GM12872 (cell line): ENCODE measurements around the gene PKNOX1.

ENCODE experiments used
- TF ChIP-seq, protein P1 (sequence below): IDR thresholded peaks from 3 replicates; pipeline ENCODE4 v1.5.1; 2011; ENCODE audit warnings: low read depth, mild to moderate bottlenecking, low read length, moderate library complexity; ENCODE audit not compliant: insufficient read depth

PKNOX1 gene

DNA sequence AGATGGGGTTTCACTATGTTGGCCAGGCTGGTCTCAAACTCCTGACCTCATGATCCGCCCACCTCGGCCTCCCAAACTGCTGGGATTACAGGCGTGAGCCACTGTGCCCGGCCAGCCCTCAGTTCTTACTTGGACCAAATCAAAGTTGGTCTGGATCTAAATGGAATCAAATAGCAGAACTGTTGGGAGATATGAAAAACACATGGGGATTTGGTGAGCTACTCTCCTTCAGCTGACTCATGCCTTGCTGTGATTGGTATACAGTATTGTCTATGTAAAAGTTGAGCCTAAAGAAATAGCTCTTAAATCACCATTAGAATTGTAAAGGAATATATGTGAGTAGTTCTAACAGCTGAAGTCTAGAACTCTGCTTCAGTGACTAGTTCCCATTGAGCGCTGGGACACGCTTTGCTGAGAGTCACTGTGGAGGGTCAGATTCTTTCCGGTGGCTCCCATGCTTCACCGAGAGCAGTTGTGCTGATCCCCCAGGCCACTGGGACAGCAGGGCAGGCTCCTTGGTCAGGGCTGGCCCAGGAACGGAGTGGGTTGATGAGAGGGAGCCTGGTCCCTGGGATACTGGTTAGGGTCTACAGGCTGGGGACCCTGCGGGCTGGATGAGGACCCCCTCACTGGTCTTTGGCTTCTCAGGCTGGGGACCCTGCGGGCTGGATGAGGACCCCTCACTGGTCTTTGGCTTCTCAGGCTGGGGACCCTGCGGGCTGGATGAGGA is 14.0 kb downstream of the PKNOX1 start:
- TF ChIP-seq, protein P1, sequence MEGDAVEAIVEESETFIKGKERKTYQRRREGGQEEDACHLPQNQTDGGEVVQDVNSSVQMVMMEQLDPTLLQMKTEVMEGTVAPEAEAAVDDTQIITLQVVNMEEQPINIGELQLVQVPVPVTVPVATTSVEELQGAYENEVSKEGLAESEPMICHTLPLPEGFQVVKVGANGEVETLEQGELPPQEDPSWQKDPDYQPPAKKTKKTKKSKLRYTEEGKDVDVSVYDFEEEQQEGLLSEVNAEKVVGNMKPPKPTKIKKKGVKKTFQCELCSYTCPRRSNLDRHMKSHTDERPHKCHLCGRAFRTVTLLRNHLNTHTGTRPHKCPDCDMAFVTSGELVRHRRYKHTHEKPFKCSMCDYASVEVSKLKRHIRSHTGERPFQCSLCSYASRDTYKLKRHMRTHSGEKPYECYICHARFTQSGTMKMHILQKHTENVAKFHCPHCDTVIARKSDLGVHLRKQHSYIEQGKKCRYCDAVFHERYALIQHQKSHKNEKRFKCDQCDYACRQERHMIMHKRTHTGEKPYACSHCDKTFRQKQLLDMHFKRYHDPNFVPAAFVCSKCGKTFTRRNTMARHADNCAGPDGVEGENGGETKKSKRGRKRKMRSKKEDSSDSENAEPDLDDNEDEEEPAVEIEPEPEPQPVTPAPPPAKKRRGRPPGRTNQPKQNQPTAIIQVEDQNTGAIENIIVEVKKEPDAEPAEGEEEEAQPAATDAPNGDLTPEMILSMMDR = no peak

DNA sequence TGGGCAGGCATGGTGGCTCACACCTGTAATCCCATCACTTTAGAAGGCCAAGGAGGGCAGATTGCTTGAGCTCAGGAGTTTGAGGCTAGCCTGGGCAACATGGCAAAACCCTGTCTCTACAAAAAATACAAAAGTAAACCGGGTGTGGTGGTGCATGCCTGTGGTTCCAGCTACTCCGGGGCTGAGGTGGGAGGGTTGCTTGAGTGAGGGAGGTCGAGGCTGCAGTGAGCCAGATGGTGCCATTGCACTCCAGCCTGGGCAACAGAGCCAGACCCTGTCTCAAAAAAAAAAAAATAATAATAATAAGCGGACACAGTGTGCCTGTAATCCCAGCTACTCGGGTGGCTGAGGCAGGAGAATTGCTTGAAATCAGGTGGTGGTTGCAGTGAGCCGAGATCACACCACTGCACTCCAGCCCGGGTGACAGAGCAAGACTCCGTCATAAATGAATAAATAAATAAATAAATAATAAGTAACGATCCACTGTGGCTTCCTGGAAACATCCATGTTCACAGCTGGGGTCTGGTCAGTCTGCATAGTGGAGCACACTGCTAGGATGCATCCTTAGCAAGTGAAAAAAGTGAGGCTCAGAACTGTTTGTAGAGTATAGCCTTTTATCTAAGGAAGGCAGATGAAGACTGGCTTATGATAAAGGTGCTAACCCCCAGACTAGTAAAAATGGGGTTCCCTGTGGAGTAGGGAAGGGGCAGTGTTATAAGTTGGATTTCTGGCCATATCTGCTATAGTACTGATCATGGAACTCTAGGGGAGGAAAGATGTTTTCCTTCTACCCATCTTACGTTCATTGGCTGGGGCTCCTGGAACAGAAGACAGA is 15.7 kb downstream of the PKNOX1 start:
- TF ChIP-seq, protein P1 = no peak

DNA sequence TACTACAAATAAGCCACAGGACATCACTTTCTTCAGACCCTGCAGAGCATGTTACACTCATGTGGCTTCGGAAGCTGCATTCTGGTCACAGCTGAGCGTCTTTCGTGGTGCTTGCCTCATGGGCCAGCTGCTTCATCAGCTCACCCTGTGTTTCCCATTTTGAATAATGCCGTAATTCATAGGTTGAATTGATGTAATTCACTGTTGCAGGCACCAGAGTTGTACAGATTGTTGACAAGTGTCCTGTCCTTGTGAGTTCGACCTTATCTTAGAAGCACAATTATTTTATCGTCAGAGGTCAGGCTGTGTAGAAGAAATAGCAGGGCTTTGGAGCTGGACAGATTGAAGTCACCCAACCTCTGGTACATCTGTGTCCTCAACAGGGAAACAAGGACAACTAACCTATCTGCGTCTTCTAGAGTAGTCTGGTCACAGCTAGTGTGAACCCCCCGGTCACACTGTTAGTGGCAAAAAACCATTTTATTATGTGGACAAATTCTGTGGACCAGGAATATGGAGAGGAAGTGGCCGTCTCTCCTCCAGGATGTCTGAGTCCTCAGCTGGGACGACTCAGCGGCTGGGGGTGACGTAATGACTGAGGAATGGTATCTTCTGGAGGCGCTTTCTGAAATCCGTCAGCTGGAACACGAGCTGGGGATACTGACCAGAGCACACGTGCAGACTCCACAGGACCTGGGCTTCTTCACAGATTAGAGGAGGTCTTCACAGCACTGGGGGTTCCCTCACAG is 17.8 kb downstream of the PKNOX1 start:
- TF ChIP-seq, protein P1 = no peak

DNA sequence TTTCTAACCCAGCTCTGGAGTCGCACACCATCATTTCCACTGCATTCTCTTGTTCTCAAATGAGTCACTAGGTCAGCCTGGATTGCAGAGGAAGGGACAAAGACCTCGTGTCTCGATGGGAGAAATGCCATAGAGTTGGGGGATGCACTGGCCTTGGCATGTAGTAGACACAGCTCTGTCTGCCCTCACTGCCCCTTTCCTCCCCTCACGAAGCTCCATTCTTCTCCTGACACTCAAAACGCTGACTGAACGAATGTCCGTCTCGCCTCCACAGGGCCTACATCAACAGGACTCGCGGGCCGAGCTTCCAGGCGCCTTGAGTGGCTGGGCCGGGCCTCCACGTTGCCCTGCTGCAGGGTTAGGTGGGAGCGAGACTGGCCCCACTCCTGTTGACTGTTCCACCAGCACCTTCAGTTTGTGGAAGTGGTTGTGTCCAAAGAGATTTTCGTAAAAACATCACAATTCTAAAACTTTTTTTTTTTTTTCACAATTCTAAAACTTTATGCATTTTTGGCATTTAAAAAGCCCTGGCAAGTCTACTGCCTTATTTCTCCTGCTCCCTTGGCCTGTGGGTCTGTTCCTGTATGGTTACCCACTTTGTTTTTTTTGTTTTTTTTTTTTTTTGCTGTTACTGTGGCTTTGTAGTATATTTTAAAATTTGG is 18.8 kb downstream of the PKNOX1 start:
- TF ChIP-seq, protein P1 = no peak

DNA sequence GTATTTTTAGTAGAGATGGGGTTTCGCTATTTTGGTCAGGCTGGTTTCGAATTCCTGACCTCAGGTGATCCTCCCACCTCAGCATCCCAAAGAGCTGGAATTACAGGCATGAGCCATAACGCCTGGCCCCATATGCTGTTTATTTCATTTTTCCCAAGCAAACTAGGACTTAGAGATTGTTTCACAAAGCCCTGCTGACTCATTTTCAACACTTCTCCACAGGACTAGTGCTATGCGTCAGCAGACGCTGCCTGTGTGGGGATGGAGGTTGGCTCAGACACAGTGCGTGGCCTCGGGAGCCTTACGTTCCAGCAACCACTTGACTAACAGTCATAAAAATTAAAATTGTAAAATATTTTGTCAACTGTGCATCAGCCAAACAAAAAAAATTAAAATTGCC is 22.7 kb downstream of the PKNOX1 start:
- TF ChIP-seq, protein P1 = no peak

DNA sequence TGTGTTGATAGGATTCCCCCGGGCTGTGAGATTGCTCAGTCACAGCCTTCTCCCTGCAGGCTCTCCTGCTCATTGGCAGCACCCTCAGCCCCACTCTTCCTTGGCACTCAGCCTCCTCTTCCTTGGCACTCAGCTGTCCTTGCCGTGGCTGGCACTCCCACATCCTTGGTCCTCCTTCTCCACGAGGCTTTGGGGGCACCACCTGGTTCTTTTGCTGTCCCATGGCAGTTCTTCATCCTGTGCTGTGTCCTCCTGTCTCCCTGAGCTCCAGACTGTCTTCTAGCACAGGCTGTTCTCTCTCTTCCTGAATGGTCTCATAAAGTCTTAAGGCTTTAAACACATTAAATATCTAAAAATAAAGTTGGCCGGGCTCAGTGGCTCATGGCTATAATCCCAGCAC is 27.0 kb downstream of the PKNOX1 start:
- TF ChIP-seq, protein P1 = no peak
